ENCODE results near the gene PBX4. TPM values are rescaled to one million over a fixed set of nuclear protein-coding genes. Genes with fewer than 3 reads are reported as not detected.
A peak's percentile ranks its signal among the peaks of the same experiment; 100 is the strongest.
"Not testable (repeated sequence)": the region's sequence is repeated elsewhere in the genome, so short reads cannot be mapped to it uniquely, and the experiment has no call there.

Gene PBX4, protein sequence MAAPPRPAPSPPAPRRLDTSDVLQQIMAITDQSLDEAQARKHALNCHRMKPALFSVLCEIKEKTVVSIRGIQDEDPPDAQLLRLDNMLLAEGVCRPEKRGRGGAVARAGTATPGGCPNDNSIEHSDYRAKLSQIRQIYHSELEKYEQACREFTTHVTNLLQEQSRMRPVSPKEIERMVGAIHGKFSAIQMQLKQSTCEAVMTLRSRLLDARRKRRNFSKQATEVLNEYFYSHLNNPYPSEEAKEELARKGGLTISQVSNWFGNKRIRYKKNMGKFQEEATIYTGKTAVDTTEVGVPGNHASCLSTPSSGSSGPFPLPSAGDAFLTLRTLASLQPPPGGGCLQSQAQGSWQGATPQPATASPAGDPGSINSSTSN
- 0.25 TPM in 1 of 2 replicates, not detected in the other for total RNA-seq (2014; rRNA removed; shearing (Covaris generic); ENCODE audit: low replicate concordance)

DNA sequence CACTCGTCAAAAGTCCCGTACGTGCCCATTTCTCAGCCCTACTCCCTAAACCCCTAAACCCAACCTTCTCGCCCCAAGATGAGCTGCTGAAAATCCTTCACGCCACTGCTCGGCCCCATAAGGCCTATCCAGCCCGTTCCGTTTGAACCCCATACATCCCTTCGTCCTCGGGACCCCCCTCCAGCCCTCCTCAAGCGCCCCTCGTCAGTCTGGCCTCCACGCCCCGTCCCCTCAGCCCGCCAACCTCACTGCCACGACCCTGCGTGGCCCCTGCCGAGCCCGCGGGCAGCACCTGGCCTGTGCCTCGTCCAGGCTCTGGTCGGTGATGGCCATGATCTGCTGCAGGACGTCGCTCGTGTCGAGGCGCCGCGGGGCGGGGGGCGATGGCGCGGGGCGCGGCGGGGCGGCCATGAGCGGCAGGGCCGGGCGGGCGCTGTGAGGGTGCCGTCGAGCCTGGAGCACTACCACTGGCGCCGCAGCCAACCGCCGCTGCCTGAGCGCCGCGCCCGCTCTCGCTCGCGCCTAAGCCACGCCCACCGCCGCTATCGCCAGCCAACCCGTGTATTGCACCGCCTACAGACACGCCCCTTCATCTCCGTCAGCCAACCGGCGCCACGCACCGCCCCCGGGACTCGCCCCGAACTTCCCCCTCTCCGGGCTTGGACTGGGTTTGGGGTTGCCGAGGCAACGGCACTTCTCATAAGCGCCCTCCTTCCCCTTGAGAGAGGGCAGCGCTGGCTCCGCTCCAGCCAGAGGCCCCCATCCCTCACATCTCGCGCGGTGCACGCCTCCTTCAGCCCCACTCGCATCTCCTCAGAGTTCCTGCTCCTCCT lies at the start of gene PBX4:
Gene PBX4 (minus strand): TSS at position 469 of the 833 bp plus-strand sequence. CDS start 58 bp downstream, at position 411.
- Histone ChIP-seq H3K4me3 (ENCODE audit: low read length) (peak within 1 kb of the TSS; percentile 47; the same call in 1 of the 2 replicates), H2AFZ (ENCODE audit: low read length) (no peak within 1 kb of the TSS), H3K4me1 (ENCODE audit: low read length) (peaks cover 8% of the 10 kb centered on the region; the same call in 1 of the 2 replicates)

DNA sequence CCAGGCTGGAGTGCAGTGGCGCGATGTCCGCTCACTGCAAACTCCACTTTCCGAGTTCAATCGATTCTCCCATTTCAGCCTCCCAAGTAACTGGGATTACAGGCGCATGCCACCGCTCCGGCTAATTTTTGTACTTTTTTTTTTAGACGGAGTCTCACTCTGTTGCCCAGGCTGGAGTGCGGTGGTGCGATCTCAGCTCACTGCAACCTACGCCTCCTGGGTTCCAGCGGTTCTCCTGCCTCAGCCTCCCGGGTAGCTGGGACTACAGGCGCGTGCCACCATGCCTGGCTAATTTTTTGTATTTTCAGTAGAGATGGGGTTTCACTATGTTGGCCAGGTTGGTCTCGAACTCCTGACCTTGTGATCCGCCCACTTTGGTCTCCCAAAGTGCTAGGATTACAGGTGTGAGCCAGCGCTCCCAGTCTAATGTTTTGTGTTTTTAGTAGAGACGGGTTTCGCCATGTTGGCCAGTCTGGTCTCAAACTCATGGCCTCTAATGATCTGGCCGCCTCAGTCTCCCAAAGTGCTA lies 47.0 kb upstream of the PBX4 start:
- H3K36me3 ChIP-seq (ENCODE audit: insufficient read depth, low read length); H3K27me3 ChIP-seq (ENCODE audit: low read length); H3K27ac ChIP-seq (ENCODE audit: low read length); H3K4me3 ChIP-seq (ENCODE audit: low read length); H3K9me3 ChIP-seq (ENCODE audit: low read length); H3K4me2 ChIP-seq (ENCODE audit: low read depth, low read length, poor library complexity, severe bottlenecking); DNase-seq; H3K9me2 ChIP-seq (replicated peaks; ENCODE audit: insufficient read depth, low read length); H3K9ac ChIP-seq (ENCODE audit: low read length); H2AFZ ChIP-seq (ENCODE audit: low read length): not testable (repeated sequence)
- H3K79me2 ChIP-seq (ENCODE audit: low read length) = peaks cover 46% of the 10 kb centered on the region
- H4K20me1 ChIP-seq (ENCODE audit: insufficient read depth, low read depth, low read length) = peaks cover 15% of the 10 kb centered on the region; the same call in 1 of the 2 replicates
- H3K4me1 ChIP-seq (ENCODE audit: low read length) = peaks cover 33% of the 10 kb centered on the region

More for the DNA sequence above, at the start of gene PBX4:
- Histone ChIP-seq H3K79me2 (ENCODE audit: low read length) (no peaks in the 10 kb centered on the region), H3K9me2 (replicated peaks; ENCODE audit: insufficient read depth, low read length) (no peaks in the 10 kb centered on the region), H3K36me3 (ENCODE audit: insufficient read depth, low read length) (no peaks in the 10 kb centered on the region), H3K27me3 (ENCODE audit: low read length) (no peaks in the 10 kb centered on the region), H3K4me2 (ENCODE audit: low read depth, low read length, poor library complexity, severe bottlenecking) (peak within 1 kb of the TSS; percentile 50), H3K9me3 (ENCODE audit: low read length) (no peaks in the 10 kb centered on the region), H4K20me1 (ENCODE audit: insufficient read depth, low read depth, low read length) (no peaks in the 10 kb centered on the region), H3K9ac (ENCODE audit: low read length) (0 out of 2 replicates have a peak within 1 kb of the TSS, but pooled peaks have one; percentile 20), H3K27ac (ENCODE audit: low read length) (no peak within 1 kb of the TSS)
- peak; percentile 96 for DNase-seq

DNA sequence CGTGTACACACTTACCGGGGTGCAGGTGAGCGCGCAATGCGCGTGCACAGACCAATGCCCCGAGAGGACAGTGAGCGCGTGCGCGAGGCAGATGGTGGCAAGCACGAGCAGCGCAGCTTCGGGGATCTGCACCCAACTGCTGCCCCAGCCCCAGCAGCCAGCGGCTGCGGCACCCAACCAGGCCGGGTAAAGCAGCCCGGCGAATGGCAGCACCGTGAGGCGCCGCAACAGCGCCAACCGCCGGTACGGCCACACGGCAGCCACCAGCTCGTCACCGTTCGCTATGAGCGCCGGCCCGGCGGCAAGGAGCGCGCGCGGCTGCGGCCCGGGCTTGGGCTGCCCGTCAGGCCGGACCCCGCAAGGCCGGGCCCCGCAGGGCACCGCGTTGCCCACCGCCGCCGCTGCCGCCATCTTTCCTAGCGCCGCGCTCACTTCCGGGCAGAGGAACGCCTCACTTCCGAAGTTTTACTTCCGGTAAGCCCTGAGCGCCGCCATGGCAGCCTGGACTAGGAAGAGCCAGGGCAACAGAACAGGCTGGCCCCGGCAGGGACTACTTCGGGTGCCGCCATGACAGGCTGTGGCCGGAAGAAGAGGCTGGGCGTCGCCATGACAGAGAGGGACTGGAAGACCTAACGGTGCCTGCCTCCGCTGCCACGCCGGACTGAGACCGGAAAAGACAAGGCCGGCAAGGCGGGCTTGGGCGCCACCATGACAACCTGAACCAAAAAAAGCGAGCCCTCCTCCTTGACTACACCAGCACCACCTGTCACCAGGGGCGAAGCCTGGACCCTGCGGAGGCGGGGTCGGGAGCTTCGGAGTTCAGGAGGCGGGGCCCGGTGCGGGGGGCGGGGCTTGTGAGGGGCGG lies 45.0 kb upstream of the PBX4 start, which contains the start of gene ATP13A1:
Gene ATP13A1 (minus strand): TSS at position 421 of the 865 bp plus-strand sequence. CDS start 10 bp downstream, at position 411.
- no peaks in the 10 kb centered on the region for H3K9me2 ChIP-seq (replicated peaks; ENCODE audit: insufficient read depth, low read length)
- H4K20me1 ChIP-seq (ENCODE audit: insufficient read depth, low read depth, low read length) = peaks cover 24% of the 10 kb centered on the region; the same call in 1 of the 2 replicates
- peak within 1 kb of the TSS; percentile 98 for H3K4me3 ChIP-seq (ENCODE audit: low read length)
- peak; percentile 99 for DNase-seq
- peaks cover 40% of the 10 kb centered on the region for H3K79me2 ChIP-seq (ENCODE audit: low read length)
- peak within 1 kb of the TSS; percentile 77 for H3K27ac ChIP-seq (ENCODE audit: low read length)
- H3K9ac ChIP-seq (ENCODE audit: low read length) = peak within 1 kb of the TSS; percentile 97
- H3K4me2 ChIP-seq (ENCODE audit: low read depth, low read length, poor library complexity, severe bottlenecking) = peak within 1 kb of the TSS; percentile 74
- no peaks in the 10 kb centered on the region for H3K9me3 ChIP-seq (ENCODE audit: low read length)
- H2AFZ ChIP-seq (ENCODE audit: low read length) = no peak within 1 kb of the TSS
- H3K4me1 ChIP-seq (ENCODE audit: low read length) = peaks cover 26% of the 10 kb centered on the region
- H3K36me3 ChIP-seq (ENCODE audit: insufficient read depth, low read length) = peaks cover 17% of the 10 kb centered on the region
- H3K27me3 ChIP-seq (ENCODE audit: low read length) = no peaks in the 10 kb centered on the region

DNA sequence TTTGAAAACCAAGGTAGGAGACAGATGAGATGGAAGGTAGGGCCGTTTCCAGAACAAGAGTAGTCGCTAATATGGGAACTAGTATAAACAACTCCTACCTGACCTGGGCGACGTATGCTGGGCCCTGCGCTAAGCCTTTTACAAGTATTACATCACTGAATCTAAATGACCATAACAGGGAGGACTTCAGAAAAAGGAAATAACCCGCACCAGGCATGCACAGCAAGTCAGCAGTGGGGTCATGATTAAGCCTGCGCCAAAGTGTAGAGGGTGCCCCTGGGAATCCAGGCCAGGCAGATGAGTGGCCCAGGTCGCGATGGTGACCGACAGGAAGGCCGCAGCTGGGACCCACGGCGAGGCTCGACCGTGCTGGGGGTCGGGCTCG lies 44.4 kb upstream of the PBX4 start:
- peak overlapping the region; percentile 98 for H3K4me3 ChIP-seq (ENCODE audit: low read length)
- H4K20me1 ChIP-seq (ENCODE audit: insufficient read depth, low read depth, low read length) = peaks cover 24% of the 10 kb centered on the region; the same call in 1 of the 2 replicates
- peak overlapping the region; percentile 77 for H3K27ac ChIP-seq (ENCODE audit: low read length)
- H3K4me1 ChIP-seq (ENCODE audit: low read length) = peaks cover 20% of the 10 kb centered on the region
- peak overlapping the region; percentile 97 for H3K9ac ChIP-seq (ENCODE audit: low read length)
- H3K36me3 ChIP-seq (ENCODE audit: insufficient read depth, low read length) = peaks cover 24% of the 10 kb centered on the region
- H2AFZ ChIP-seq (ENCODE audit: low read length) = no peak overlapping the region
- no peaks in the 10 kb centered on the region for H3K9me3 ChIP-seq (ENCODE audit: low read length)
- DNase-seq = peak; percentile 85
- peaks cover 44% of the 10 kb centered on the region for H3K79me2 ChIP-seq (ENCODE audit: low read length)
- no peaks in the 10 kb centered on the region for H3K27me3 ChIP-seq (ENCODE audit: low read length)
- H3K4me2 ChIP-seq (ENCODE audit: low read depth, low read length, poor library complexity, severe bottlenecking) = peak overlapping the region; percentile 74
- H3K9me2 ChIP-seq (replicated peaks; ENCODE audit: insufficient read depth, low read length) = no peaks in the 10 kb centered on the region

DNA sequence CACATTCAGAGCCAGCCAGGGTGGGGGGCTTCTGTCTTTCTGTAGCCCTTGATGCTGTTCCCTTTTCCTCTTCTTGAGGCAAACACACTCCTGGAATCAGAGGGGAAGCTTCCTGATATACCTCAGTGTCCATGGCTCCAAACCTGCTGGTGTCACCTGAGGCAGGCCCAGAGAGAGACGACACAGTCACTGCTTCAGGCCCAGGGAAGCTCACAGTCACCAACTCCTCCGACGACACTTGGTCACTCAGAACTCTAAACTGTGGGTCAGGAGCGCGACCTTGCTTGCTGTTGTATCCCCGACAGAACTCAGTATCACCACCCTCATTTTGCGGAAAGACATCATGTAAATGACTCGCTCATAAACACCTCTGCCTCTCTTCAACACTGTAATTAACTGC lies 43.9 kb upstream of the PBX4 start:
- Histone ChIP-seq H3K4me2 (ENCODE audit: low read depth, low read length, poor library complexity, severe bottlenecking) (peak overlapping the region; percentile 74), H4K20me1 (ENCODE audit: insufficient read depth, low read depth, low read length) (peaks cover 24% of the 10 kb centered on the region; the same call in 1 of the 2 replicates), H2AFZ (ENCODE audit: low read length) (no peak overlapping the region), H3K36me3 (ENCODE audit: insufficient read depth, low read length) (peaks cover 24% of the 10 kb centered on the region), H3K9me3 (ENCODE audit: low read length) (no peaks in the 10 kb centered on the region), H3K27me3 (ENCODE audit: low read length) (no peaks in the 10 kb centered on the region), H3K27ac (ENCODE audit: low read length) (peak overlapping the region; percentile 77), H3K9me2 (replicated peaks; ENCODE audit: insufficient read depth, low read length) (no peaks in the 10 kb centered on the region), H3K79me2 (ENCODE audit: low read length) (peaks cover 44% of the 10 kb centered on the region), H3K9ac (ENCODE audit: low read length) (peak overlapping the region; percentile 97), H3K4me3 (ENCODE audit: low read length) (peak overlapping the region; percentile 98), H3K4me1 (ENCODE audit: low read length) (peaks cover 20% of the 10 kb centered on the region)
- peak; percentile 54 for DNase-seq

DNA sequence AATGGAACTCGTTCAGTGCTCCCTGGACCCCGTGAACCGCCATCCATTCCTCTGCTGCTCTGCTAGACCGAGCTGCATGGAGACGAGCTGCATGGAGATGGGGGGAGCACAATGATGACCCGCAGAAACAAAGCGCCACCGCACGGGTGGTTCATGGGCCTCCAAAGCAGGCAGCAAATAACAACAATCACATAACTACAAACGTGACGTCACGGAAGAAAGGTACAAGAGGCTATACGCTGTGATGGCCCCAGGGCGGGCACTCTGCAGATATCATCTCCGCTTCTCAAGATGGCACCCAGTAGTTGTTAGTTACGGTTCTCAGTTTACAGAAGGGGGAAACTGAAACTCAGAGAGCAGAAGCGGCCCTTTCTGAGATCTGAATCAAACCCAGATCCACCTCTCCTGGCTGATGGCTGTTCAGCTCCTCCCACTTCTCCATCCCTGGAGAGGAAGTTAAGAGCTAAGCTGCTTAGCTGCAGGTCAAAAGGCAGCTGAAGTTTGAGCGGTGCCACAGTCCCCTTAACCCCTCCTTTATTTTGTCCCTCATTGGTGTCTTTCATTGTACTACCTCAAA lies 43.3 kb upstream of the PBX4 start:
- Histone ChIP-seq H3K9ac (ENCODE audit: low read length) (peak overlapping the region; percentile 97), H2AFZ (ENCODE audit: low read length) (no peak overlapping the region)

DNA sequence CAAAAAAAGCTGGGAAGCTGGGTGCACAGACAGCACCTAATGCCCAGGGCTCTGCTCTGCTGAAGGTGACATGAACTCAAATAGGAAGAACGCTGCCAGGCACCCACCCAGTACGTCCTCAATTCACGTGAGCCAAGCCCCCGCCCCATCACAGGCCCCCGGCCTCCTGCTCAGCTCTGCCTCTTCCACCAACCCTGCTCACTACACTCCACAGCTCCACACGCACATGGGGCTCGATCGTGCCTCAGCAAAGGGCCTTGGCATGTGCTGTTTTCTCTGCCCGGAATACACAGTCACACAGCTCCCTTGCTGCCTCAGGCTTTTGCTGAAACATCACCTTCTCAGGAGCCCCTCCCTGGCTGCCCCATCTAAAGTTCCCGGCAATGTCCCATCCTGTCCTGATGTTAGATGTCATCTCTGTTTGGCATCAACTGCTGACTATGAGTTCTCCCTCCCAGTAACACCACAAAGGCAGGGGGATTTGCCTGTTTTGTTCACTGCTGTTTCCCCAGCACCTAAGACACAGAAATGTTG lies 42.7 kb upstream of the PBX4 start:
- H3K4me1 ChIP-seq (ENCODE audit: low read length) = peaks cover 20% of the 10 kb centered on the region
- H3K36me3 ChIP-seq (ENCODE audit: insufficient read depth, low read length) = peaks cover 29% of the 10 kb centered on the region
- no peak overlapping the region for H2AFZ ChIP-seq (ENCODE audit: low read length)
- H3K9me3 ChIP-seq (ENCODE audit: low read length) = no peaks in the 10 kb centered on the region
- H3K4me3 ChIP-seq (ENCODE audit: low read length) = peak overlapping the region; percentile 98
- H3K9ac ChIP-seq (ENCODE audit: low read length) = peak overlapping the region; percentile 97
- H3K27me3 ChIP-seq (ENCODE audit: low read length) = no peaks in the 10 kb centered on the region
- no peak for DNase-seq
- no peaks in the 10 kb centered on the region for H3K9me2 ChIP-seq (replicated peaks; ENCODE audit: insufficient read depth, low read length)
- H4K20me1 ChIP-seq (ENCODE audit: insufficient read depth, low read depth, low read length) = peaks cover 30% of the 10 kb centered on the region
- peaks cover 44% of the 10 kb centered on the region for H3K79me2 ChIP-seq (ENCODE audit: low read length)
- peak overlapping the region; percentile 74 for H3K4me2 ChIP-seq (ENCODE audit: low read depth, low read length, poor library complexity, severe bottlenecking)
- H3K27ac ChIP-seq (ENCODE audit: low read length) = peak overlapping the region; percentile 77

More for the DNA sequence above, 43.3 kb upstream of the PBX4 start:
- Histone ChIP-seq H3K9me2 (replicated peaks; ENCODE audit: insufficient read depth, low read length) (no peaks in the 10 kb centered on the region), H3K9me3 (ENCODE audit: low read length) (no peaks in the 10 kb centered on the region), H3K4me1 (ENCODE audit: low read length) (peaks cover 20% of the 10 kb centered on the region), H3K4me2 (ENCODE audit: low read depth, low read length, poor library complexity, severe bottlenecking) (peak overlapping the region; percentile 74), H3K27ac (ENCODE audit: low read length) (peak overlapping the region; percentile 77), H4K20me1 (ENCODE audit: insufficient read depth, low read depth, low read length) (peaks cover 25% of the 10 kb centered on the region; the same call in 1 of the 2 replicates), H3K36me3 (ENCODE audit: insufficient read depth, low read length) (peaks cover 24% of the 10 kb centered on the region), H3K4me3 (ENCODE audit: low read length) (peak overlapping the region; percentile 98), H3K79me2 (ENCODE audit: low read length) (peaks cover 44% of the 10 kb centered on the region), H3K27me3 (ENCODE audit: low read length) (no peaks in the 10 kb centered on the region)
- DNase-seq = peak; percentile 92
